H1 (cell line): ENCODE results near the gene CORO1A.

Source experiments
- KDM1A ChIP-seq: fragments of 200-600, 300-600 bp; sonication (generic); IDR thresholded peaks from 2 replicates; pipeline ENCODE4 v1.7.1; 2016; ENCODE audit warnings: mild to moderate bottlenecking, low read length, borderline replicate concordance
- SP2 ChIP-seq: IDR thresholded peaks from 2 replicates; pipeline ENCODE4 v1.6.1; 2012; ENCODE audit warnings: mild to moderate bottlenecking, low read length, inconsistent platforms
- TF ChIP-seq, protein P1 (sequence below), 3 experiments: IDR thresholded peaks; 1 replicate in 2 of 3; 2 replicates in 1 of 3; pipeline versions ENCODE4 v1.5.1 to v1.6.1; 2011; ENCODE audit warnings: low read length in 3 of 3, mild to moderate bottlenecking in 3 of 3, inconsistent platforms in 2 of 3, low read depth in 1 of 3, moderate library complexity in 1 of 3; ENCODE audit not compliant: insufficient read depth in 1 of 3; ENCODE audit errors: control extremely low read depth in 1 of 3

DNA sequence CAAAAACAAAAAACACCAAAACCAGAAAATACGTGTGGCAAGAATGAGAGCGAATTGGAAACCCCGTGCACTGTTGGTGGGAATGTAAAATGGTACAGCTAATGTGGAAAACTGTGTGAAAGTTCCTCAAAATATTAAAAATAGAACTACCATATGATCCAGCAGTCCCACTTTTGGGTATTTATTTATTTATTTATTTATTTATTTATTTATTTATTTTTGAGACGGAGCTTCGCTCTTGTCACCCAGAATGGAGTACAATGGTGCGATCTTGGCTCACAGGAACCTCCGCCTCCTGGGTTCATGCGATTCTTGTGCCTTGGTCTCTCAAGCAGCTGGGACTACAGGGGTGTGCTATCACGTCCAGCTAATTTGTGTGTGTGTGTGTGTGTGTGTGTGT, 30.9 kb upstream of the CORO1A start:
- TF ChIP-seq SP2: no peak
- TF ChIP-seq, protein P1, sequence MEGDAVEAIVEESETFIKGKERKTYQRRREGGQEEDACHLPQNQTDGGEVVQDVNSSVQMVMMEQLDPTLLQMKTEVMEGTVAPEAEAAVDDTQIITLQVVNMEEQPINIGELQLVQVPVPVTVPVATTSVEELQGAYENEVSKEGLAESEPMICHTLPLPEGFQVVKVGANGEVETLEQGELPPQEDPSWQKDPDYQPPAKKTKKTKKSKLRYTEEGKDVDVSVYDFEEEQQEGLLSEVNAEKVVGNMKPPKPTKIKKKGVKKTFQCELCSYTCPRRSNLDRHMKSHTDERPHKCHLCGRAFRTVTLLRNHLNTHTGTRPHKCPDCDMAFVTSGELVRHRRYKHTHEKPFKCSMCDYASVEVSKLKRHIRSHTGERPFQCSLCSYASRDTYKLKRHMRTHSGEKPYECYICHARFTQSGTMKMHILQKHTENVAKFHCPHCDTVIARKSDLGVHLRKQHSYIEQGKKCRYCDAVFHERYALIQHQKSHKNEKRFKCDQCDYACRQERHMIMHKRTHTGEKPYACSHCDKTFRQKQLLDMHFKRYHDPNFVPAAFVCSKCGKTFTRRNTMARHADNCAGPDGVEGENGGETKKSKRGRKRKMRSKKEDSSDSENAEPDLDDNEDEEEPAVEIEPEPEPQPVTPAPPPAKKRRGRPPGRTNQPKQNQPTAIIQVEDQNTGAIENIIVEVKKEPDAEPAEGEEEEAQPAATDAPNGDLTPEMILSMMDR (IDR thresholded peaks at IDR 0.05; ENCODE audit: control extremely low read depth in 1 of 3, insufficient read depth in 1 of 3, low read depth in 1 of 3, low read length in 3 of 3): no peak
- TF ChIP-seq KDM1A: no peak
